GM21619 (cell line): ENCODE measurements around the gene SKIC8.

Experiments used
- ATAC-seq: cut with Tn5 transposase; IDR thresholded peaks from one replicate; pipeline ENCODE4 v1.9.1; 2021; ENCODE audit not compliant: unreplicated experiment

Gene SKIC8

DNA sequence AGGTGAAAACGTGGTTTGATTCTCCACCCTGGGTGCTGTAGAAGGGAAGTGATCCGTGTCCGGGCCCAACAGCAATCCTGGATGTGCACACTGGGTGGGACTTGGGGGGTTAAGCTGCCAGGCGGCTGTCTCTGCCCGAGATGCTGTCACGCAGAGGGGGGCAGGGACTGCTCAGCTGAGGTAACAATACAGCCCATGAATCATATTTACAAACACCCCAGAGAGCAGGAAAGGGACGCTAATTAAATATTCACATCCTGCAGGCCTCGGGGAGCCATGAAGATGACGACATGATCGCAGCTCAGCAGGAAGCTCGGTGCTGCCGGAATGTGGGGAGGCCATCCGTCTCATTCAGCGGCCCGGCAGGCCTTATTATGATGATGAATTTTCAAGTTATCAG lies 22.8 kb upstream of the SKIC8 start:
- no peak for ATAC-seq

DNA sequence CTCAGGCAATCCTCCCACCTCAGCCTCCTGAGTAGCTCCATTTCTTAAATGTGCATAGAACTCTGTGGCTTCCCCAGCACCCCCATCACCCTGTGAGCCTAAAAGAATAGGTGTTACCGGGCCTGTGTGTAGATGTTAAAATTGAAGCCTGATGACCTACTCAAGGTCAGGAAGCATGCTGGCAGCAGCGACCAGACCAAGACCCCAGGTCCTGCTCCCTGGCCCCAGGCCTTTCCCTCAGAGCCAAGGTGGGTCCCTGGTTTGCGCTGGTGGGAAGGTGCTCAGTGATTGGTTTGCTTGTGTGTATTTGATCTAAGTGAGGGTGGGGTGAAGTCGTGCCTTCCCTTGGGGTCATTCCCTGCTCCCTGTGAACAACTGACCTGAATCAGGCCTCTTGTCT lies 22.4 kb upstream of the SKIC8 start:
- ATAC-seq: no peak

DNA sequence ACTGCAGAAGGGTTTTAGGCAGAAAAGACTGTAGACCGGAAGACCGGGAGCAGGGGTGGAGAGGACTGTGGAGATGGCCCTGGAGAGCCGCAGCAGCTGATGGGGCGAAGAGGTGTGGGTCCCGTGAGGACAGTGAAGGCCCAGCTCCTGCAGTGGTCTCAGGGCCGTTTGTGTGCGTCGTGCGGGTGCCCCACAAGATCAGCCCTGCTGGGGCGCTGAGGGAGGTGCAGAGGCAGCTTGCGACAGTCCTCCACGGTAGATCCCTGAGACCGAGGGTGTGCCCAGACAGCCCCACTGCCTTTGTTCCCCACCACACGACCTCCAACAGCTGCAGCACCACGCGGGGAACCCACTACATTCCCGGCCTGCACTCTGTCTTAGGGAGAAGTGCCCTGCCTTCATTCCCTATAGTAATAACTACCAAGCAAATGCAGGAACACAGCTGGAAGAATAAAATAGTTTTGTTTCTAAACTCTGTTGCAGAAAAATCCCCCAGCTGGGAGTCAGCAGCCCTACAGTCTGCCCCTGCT lies 21.7 kb upstream of the SKIC8 start:
- ATAC-seq: no peak

DNA sequence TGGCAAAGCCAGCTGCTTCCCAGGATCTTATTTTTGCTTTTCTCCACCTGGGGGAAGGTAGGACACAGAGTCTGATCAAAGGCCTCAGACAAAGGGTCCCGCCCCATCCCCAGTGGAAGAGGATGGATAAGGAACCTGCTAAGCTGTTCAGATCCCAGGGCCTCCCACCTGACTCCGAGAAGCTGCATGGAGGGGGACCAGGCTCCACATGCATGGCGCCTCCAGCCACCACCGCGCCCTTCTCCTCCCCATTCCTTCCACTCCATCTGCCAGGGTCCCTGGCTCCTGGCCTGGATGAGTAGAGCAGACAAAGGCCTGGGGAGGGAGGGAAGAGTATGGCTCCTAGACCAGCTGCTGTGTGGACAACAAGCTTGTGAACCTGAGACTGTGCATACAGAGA lies 20.8 kb upstream of the SKIC8 start:
- no peak for ATAC-seq

DNA sequence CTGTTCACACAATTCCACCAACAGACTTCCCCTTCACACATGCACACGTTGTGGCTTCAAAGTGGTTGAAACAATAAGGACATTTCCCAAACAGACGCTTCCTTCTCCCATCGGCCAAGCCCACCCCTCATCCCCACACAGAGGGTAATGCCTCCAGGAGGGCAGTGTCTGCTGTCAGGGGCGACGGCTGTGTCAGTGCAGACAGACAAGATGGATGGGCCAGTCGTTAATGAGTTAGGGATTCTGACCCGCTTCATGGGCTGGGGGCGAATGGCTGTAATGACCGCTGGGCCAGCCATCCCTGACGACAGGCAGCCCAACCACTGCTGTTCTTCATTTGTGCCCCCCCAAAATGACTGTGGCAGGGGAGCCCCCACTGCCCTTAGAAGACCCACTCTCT lies 20.2 kb upstream of the SKIC8 start:
- ATAC-seq: no peak

DNA sequence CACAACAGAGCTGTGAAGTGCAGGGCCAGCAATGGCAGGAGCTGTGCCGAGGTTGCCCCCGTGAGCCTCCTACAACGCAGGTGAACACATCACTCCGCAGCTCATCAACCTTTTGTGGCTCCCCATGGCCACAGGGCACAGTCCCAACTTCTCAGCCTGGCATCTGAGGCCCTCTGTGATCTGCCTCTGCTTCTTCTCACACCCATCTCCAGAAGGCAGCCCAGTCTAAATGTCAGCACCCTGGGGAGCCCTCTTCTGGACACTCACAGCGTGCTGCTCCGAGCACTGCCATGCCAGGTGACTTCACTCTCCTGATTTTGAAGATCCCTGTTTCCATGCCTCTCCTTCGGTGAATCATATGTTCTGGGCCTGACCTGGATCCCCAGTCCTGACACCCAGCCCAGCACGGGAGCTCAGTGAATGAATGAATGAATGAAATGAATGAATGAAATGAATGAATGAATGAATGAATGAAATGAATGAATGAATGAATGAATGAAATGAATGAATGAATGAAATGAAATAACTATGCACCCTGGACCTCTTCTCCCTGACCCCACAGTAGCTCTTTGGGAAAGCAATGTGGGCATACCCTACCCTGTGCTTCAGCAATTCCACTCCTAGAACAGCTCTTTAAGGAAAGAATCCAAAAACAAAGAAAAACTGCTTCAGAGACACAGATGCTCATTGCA lies 17.9 kb upstream of the SKIC8 start:
- no peak for ATAC-seq

DNA sequence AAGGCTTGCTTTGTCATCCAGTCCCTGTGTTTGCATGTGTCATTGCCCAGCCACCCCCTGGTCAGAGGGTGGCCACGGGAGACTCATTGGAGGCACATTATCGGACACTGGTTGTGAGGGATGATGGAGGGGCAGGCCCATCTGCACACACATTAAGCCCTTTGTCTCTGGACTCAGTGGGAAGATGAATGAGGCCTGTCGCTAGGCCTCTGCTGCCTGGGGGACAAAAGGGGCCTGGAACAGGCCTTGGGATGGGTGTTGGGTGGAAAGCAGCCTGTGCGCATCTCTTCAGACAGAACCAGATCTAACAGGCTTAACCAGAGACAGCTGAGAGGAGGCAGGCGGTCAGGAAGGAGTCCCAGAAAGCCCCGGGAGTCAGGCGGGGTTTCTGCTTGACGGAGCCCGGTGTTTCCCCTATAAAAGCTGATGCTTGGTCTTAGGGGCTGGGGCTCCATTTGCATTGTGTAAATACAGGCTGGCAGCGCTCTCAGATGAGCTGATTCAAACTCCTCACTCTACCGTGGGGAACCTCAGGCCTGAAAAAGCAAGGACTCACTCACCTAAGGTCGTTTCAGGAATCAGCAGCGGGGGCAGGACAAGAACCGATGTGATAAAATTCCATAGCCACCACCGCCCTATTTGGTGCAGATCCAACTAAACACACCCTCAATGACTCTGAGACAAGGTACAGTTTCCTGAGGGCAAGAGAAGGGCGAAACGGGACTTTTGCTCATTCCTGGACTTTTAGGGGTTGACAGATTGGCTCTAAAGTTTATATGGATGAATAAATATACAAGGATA lies 17.1 kb upstream of the SKIC8 start:
- peak; percentile 68 for ATAC-seq

DNA sequence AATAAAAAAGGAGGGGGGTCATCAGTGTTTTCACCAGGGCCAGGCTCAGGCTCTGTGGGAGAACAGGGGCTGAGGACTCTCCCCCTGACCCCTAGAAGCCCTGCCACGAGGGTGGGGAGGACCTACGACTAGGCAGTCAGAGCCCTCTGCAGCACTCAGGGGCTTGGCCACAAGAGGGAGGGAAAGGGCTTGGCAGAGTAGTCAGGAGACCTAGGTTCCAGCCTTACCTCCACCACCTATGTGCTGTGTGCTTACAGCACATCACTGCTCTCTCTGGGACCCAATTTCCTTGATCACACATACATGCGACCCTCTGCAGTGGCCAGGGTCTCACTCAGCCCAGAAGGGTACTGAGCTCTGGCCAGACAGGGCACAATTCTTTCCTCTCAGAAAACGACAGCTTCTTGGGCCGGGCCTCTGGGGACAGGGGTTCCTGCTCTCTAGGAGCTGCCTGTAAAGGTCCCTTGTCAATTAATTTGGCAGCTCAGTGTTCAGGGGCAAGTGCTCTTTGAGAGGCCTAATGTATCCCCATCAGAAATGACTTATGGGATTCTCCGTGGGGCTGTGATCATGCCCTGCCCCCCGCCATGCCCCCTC lies 16.4 kb upstream of the SKIC8 start:
- no peak for ATAC-seq

DNA sequence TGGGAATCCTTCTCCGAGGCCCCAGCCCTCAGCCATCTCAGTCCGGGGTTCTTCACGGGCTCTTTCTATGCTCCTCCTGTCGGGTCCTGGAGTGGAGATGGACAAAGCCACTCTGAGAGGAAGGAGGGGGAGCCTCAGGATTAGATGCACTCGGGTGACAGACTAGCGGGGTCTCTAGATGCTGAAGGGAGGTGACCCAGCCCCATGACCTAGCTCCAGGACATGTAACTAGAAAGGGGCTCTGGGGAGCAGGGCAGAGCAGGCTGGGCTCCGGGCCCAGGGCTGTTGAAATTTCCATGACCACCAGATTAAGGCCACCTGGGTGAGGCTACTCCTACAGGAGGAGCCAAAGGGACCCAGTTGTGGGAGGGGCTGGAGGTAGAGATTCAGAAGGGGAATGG lies 14.8 kb upstream of the SKIC8 start:
- no peak for ATAC-seq

DNA sequence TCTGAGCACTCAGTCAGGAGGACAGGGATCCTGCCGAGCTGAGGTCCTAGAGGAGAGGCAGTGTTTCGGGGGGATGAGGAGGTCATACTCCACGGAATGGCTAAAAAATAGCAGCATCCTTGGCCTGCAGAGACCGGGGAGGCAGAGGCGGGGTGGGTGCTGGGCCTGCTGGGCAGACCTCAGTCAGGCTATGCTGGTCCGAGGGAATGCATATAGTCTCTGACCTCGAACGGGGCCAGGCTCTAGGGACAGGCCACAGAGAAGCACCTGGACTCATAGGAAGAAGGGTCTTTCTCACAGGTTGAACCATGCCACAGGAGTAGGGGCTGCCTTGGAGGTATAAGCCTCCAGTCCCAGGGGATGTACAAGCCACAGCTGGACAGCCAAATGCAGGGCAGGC lies 14.0 kb upstream of the SKIC8 start:
- ATAC-seq: no peak

DNA sequence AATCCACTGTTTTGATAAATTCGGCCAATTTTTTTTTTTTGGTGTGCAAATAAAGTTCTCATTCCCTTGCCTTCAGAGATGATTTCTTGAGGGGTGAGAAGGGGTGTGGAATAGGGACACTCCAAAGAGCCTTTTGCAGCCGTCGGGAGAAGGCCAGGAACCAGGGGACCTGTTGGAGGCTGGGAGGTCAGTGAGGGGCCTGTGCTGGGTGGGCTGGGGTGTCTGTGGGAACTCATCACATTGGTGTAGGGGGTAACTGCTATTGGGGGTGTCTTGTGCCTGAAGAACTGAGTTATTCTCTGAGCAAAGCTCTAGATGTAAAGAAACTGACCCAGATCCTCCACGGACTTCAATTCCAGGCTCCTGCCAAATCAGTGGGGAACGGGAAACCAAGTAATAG lies 13.5 kb upstream of the SKIC8 start:
- no peak for ATAC-seq

DNA sequence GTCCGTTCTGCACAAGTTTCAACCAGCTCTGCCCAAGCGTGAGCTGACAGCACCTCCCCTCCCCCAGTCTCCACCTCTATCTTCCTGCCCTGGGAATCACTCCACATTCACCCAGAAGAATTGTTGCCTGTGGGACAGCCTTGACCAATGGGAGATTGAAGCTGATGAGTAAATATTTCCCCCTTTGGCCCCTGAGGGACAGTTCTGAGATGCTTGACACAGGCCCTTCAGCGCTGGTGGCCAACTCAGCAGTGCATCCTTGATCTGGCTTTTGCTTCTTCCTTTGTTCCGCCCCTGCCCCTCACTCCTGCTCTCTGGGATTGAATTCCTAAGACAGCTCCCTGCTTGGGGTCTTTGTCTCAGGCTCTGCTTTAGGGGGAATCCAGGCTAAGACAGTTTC lies 13.1 kb upstream of the SKIC8 start:
- no peak for ATAC-seq

DNA sequence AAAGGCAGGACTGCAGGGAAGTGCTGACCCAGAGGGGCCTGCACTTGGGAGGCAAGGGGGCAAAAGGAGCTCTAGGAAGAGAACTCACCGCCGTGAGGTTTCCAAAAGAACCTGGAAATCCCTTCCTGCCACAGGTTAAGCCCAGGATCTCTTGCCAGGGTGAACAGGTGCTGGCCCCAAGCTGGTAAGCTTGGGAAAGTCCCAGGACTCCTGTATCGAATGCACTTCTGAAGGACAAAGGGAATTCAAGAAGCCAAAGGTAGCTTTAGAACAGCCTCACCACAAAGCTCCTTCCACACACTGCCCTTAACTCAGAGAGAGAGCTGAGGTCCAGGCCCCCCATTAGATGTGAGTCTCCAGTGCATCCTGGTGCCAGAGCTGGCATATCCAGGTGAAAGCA lies 11.9 kb upstream of the SKIC8 start:
- no peak for ATAC-seq

DNA sequence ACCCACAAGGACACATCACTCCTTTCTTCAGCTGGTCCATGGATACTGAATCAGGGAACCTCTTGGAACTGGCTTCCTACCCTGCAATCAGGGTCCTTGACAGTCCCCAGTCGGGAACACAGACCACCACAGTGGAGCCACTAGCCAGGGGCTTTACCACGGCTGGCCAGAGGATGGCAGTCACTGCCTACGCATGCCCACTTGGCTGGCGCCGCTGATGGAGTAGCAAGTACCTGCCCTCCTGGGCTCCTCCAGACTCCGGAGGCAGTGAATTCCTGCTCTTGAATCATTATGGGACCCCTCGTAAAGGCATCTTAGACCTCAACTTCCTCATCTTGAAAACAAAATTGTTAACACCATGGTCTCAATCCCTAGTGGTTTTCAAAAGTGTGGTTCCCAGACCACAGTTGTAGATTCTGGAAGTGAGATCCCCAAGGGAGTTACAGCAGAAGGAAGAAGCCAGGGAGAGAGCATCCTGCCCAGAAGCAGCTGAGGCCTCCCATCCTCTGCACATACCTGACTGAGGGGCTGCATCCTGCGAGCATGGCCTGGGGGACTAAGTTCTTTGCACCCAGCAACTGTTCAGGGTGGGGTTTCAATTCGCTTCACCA lies 9.1 kb upstream of the SKIC8 start:
- ATAC-seq: no peak

DNA sequence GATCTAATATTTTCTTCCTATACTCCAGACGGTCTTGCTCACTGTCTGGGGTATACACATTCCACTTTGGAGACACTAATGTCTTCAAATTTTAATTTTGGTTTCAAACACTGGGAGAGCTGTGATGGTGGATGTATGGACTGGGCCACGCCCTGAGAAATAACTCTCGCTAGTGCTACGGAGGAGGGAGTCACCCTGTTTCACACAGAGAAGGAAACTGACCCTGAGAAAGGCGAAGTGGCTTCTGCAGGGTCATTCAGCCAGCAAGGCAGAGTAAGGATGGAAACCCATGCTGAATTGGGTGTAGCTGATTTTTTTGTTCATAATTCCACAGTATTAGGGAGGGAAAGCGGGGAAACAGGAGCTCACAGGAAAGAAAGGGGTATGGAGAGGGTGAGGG lies 8.6 kb upstream of the SKIC8 start:
- ATAC-seq: no peak

DNA sequence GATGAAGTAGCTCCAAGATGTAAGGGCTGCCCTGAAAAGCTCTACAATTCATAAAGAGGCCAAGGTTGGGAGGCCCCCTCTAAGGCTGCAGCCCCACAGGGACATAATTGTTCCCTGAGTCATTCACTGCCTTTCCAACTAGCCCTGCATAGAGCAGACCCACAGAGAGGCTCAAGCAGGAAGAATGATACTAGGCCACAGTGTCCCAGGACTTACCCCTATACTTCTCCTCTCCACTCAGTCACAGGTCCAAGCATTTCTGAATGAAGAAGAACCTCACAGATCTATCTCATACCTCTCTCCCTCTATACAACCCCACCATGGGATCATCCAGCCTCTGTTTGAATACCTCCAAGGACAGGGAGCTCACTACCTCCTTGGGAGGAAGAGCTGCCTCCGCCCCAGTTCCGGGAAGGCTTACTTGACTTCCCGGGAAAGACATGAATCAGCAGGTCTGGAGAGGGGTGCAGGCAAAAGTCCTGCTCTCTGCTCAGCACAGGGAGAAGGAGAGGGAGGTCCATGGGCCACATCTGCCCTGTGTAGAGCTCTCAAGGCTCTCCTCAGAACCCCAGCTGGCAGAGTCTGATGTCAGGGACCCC lies 6.9 kb upstream of the SKIC8 start:
- no peak for ATAC-seq

DNA sequence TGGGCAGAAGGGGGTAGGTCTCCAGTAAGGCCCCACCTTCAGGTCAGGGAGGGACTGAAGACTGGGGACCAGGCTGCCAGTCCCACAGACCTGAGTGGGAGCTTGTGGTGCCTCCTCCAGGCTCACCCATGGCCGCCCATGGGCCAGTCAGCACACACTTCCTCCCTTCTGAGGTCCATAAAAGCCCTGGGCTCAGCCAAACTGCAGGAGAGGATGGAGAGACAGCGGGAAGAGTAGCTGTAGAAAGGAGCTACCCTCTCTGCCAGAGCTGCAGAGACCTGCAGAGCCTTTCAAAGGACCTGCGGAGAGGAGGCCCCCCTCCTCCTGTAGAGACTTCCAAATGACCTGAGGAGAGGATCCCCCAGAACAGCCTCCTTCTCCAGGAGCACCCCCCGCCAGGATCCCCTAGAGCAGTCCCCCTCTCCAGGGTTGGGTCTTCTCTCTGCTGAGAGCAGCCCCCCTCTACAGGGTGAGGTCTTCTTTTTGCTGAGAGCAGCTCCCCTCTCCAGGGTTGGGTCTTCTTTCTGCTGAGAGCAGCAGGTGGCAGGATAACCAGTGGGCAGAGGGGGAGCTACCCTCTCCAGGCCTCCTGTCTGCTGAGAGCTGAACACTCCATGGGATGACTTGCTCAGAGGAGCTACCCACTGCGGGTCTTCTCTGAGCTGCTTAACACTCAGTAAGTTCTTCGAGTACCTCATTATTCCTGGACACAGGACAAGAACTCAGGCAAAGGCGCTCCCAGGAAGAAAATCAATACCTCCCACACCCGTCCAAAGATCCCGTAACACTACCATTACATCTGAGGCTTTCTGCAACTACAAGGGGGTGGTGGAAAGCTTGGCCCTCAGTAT lies 5.0 kb upstream of the SKIC8 start:
- no peak for ATAC-seq

DNA sequence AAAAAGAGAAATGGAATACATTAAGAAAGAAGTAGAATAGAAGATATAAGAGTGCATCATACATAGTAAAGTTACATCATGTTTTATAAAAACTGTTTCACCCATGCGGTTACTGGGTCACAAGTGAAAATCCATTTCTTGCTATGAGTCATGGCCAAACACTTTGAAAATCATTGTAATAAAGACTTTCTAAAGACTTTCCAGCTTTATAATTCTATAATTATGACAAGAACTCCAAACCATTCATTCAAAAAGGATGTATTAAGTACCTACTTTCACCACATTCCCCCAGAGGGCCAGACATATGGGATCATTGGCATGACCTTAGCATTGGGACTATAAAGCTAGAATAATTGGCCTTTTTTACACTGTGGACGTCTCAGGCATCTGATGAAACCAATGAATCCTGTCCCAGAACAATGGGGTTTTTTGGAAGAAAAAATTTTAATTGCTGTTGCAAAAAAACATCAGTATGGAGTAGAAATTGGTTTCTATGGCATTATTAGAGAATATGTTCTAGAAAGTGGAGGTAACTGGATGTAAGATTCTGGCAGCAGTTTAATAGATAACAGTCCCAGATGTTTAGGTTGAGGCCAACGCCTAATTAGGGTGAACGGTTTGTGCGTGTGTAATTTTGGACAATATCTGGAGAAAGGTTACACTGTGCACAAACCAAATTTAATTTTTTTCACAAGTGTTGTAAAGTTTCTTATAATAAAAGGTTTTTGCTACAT lies 3.3 kb upstream of the SKIC8 start:
- ATAC-seq: no peak

DNA sequence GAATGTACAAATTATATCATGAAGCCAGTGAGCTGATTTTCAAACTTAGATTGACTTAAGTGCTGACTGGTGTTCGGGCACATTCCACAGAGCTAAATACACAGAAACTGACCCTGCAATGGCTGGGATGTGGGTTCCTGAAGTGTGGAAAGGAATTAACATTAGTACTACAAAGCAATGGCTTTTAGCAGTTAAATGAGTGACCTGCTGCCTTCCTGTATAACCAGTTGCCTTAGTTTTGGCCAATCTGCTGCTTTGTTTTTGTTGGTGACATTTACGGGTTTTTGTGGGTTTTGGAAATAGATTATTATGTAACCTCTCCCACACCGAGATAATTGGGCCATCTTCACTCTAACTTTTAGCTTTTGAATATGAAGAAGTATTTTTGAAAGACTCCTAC lies 2.4 kb upstream of the SKIC8 start:
- ATAC-seq: no peak

DNA sequence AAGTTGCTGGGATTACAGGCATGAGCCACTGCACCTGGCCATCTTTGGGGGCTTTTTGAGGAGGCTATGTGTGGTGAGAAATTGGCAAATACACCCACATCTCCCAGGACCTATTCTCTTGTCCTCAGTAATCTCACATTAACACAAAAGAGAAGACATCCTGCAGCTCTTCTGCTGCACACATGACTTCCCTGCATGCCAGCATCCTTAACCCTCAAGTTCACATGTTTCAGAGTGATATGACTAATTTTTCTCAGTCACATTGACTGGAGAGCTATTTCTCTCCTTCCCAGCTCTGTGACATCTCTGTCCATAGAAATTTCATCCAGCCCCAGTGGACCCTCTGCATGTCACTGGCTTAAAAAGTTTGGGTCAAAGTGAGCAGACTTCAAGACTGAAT lies 1.9 kb upstream of the SKIC8 start:
- ATAC-seq: no peak
